Activated T-helper 1 cell treated with anti-CD3 and anti-CD28 coated beads, Interleukin-2, amount 50 U/mL, for 16 hours (primary cell): ENCODE results near the gene APOL5.
A peak's percentile ranks its signal among the peaks of the same experiment; 100 is the strongest.
"Not testable (repeated sequence)": the region's sequence is repeated elsewhere in the genome, so short reads cannot be mapped to it uniquely, and the experiment has no call there.

Source experiments
- DNase-seq, 2 donors: peaks; one replicate each; pipeline ENCODE4 v3.0.0-alpha.2; 2020; ENCODE audit warnings: low read depth in 1 of 2, low spot score in 1 of 2

The APOL5 gene, protein sequence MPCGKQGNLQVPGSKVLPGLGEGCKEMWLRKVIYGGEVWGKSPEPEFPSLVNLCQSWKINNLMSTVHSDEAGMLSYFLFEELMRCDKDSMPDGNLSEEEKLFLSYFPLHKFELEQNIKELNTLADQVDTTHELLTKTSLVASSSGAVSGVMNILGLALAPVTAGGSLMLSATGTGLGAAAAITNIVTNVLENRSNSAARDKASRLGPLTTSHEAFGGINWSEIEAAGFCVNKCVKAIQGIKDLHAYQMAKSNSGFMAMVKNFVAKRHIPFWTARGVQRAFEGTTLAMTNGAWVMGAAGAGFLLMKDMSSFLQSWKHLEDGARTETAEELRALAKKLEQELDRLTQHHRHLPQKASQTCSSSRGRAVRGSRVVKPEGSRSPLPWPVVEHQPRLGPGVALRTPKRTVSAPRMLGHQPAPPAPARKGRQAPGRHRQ

DNA sequence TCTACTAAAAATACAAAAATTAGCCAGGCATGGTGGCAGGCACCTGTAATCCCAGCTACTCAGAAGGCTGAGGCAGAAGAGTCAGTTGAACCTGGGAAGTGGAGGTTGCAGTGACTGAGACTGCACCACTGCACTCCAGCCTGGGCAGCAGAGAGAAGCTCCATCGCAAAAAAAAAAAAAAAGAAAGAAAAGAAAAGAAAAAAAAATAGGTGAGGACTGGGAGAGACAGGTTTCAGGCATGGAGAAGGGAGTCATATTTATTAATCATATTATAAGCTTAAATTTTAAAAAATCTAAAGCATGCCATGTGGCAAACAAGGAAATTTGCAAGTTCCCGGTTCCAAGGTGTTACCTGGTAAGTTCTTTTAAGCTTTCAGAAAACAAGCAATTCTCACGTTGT is at the start of gene APOL5:
Gene APOL5 (plus strand): TSS at position 301 of the 400 bp plus-strand sequence. CDS start 0 bp downstream, at position 301.
- no peak for DNase-seq

DNA sequence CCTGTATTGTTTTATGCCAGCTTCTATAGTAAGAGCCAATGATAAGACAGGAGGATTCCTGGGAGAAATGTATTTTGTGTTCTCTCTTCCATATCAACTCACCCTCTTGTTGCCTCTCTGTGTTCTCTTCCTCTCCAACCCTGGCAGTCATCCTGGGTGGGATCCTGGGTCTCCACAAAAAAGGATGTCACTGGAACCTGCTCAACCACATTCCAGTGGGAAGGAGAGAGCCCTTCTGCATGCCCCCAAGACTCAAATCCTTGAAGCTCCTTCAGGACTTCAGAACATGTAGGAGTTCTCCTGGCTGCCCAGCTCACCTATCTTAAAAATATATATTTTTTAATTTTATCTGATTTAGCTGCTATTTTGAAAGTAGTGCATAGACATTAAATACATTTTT is 43.3 kb upstream of the APOL5 start:
- DNase-seq: no peak

DNA sequence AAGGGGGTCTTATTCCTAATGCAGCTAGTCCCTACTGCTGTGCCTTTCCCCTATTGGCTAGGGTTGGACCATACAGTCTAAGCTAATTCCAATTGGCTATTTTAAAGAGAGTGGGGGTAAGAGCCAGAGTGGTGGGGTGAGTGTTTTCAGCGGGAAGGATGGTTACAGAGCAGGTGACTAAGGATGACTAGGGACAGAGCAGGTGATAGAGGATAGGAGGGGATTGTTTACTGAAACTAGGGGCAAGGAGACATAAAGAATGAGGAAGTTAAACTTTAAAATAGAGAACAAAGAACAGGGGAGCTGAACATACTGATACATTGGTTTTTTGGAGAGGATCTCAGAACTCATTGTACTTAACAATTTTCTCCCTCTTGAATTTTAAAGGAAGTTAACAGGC is 41.6 kb upstream of the APOL5 start:
- not testable (repeated sequence) for DNase-seq

DNA sequence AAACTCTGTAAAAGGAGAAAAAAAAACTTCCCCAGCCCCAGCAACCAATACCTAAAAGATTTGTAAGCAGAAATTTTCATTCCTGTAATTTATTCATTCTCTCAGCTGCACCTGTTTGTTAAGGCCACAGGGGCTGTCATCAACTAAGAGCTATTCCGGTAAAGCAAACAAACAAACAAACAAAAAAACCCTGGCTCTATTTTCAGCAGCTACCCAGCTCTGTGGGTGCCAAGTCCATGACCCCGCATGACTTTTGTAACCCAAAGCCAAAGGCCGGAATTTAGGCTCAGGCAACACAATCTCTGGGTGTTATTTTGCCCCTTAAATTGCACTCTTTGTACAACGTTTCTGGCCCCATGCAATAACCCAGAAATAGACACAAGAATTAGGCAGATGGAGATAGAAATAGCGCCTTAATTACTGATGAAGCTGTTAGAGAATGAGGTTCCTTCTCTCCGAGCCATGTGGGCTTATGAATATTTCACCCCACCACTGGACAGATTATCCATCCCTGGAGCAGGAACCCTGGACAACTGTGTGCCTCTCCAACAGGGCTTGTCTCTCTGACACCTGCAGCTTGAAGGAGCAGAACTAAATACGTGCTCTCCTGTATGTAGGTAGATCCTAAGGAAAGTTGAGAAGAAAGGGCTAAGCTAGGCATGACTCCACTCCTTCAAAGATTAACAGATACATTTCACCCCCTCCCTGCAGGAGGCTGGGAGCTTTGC is 40.0 kb upstream of the APOL5 start:
- no peak for DNase-seq

DNA sequence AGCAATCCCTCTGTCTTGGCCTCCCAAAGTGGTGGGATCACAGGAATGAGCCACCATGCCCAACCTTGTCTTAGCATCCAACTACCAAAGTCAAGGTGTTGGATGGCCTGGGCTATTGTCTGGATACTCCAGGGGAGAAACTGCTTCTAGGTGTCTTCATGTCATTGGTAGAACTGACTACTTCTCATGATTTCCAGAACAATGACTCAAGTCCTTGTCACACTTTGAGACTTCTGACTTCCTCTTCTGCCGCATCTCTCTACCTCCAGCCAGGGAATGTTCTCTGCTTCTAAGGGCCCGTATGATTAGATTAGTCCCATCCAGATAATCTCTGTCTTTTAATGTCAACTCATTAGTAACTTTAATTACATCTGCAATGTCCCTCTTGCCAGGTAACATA is 38.8 kb upstream of the APOL5 start:
- no peak for DNase-seq

DNA sequence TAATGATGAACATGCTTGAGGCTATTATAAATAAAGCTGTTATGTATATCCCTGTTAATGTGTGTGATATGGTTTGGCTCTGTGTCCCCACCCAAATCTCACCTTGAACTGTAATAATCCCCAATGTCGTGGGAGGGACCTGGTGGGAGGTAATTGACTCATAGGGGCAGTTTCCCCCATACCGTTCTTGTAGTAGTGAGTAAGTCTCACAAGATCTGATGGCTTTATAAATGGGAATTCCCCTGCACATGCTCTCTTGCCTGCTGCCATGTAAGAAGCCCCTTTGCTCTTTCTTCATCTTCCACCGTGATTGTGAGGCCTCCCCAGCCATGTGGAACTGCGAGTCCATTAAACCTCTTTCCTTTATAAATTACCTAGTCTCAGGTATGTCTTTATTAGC is 38.2 kb upstream of the APOL5 start:
- DNase-seq: peak in 1 of 2 donors; percentile 38

DNA sequence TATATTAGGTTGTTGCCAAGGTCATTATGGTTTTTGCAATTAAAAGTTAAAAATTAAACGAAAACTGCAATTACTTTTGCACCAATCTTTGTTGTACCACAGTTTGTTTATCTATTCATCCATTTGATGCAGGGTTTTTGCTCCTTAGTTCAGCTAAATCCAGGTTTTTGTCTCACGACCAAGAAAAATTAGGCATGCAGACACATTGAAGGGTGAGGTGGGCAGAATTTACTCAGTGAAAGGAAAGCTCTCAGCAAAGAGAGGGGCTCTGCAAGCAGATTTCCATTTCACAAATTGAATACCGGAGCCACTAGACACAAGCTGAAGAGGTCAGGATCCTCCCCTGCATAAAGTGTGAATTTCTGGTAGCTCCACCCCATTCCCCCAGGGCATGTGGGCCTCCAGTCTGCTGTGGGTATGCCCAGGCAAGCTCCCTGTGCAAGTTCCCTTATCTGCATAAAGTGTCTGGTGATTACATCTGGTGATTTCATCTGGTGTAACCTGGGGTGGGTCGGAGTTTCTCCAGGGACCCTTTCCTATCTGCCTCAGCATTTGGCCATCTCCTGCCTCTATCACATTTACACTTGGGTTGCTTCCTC is 36.1 kb upstream of the APOL5 start:
- no peak for DNase-seq

DNA sequence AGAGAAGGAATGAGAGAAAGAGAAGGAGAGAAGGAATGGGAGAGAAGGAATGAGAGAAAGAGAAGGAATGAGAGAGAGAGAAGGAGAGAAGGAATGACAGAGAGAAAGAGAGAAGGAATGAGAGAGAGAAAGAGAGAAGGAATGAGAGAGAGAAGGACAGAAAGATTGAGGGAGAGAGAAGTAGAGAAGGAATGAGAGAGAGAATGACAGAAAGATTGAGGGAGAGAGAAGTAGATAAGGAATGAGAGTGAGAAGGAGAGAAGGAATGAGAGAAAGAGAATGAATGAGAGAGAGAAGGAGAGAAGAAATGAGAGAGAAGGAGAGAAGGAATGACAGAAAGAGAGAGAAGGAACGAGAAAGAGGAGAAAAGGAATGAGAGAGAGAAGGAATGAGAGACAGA is 34.1 kb upstream of the APOL5 start:
- DNase-seq: no peak

DNA sequence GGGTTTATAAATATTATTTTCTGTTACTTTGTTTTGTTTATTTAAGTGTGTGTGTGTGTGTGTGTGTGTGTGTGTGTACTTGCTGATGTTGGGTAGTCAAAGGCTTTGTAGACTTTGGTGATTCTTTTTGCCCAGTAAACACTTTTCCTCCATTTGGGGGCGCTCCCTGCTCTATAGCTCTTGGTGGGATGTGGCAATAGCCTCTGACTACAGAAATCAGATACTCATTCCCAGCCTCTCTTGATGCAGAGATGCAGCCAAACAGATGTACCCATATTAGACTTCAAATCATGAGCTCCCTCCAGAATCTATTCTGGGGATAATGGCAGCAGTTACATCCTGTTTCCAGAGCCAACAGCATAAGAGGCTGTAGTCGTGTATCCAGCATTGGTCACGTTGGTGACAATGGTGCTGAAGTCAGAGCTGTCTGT is 33.4 kb upstream of the APOL5 start:
- DNase-seq: no peak

DNA sequence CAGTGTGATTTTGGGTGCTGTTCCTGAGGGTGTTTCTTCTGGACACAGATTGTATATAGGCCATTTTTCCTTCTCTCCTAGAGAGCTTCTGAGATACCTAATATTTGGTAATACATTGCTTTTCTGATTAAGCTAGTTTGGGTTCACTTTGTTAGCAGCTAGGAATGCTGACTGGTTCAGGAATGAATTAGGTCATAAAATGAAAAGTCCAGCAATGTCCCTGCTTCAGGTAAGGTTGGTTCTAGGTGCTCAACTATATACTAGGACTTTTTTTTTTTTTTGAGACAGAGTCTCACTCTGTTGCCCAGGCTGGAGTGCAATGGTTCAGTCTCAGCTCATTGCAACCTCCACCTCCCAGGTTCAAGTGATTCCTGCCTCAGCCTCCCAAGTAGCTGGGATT is 32.9 kb upstream of the APOL5 start:
- DNase-seq: no peak

DNA sequence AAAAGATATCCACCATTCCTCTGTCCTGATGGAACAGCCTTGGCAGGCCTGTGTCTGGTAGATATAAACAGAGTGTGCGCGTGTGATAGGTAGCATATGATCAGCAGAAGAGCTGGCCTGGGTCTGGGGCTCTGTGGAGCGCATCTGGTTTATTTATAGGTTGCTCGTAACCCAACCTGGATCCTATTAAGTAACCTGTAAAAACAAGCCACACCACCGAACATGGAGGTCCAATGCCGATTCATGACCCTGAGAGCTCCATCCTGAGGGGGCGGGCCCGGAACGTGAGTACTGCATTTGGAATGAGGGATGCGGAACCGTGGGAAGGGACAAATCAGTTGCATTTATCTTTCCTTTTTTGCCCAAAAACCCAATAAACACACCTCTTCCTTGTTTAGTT is 31.9 kb upstream of the APOL5 start:
- DNase-seq: no peak

DNA sequence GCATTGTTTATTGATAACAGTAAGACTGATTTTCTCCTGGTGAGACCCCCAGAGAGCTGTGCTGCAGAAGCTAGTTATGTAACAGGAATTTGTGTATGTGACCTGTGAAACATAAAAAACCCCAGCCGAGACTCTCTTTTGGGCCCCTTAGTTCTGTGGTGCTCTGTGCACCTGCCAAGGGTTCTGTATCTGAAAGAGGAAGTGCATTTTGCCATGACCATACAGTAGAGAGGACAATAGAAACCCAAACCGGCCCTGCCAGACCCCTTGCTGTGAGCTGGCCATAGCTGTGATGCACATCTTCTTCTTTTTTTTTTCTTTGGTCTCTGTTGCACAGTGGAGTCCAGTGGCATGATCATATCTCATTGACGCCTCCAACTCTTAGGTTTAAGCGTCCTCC is 31.4 kb upstream of the APOL5 start:
- DNase-seq: no peak

DNA sequence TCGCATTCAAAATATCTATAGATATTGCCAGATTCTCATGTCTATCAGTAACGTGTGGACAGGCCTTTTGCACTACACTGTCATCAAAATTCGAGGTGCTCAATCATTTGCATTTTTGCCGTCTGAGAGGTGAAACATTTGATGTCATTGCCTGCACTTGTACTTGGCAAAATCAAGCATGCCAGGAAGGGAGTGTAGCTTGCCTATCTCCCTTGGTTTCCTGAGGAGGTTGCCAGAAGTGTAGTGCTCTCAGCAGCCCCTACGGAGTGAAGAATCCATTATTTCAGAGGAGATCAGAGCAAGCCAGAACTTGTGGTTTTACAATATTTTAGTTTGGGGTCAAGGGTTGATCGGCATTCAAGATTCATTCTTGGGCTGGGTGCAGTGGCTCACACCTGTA is 30.2 kb upstream of the APOL5 start:
- DNase-seq: no peak

DNA sequence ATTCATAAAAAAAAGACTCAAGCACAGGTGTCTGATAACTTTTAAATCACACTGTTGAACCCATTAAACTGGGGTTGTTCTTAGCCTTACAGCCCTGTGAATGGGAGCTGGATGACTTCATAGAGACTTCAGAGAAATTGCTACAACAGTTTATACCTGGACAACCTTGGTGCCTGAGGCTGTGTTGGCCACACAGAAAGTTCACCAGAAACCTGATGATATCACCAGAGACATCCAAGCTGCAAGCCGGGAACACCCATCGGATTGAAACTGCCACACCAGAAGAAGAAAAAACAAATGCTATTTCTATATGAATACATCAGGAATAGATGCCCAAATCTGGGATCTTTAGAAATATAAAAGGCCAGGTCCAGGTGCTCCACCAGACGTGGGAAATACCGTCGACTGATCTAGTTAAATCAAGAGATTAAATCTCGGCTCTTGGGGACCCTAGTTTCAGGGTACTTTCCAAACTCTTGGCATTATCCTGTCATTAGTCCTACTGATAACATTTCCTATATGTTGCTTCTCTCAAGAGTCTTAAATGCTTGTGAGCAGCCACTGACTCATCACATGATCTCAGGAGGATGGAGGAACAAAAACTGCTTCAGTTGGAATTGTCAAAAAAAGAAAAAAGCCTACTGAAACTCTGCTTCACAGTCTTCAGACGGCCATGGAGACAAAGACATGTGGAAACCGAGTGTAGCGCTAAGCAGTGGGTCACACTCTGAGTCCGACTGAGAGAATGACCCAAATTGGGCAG is 28.6 kb upstream of the APOL5 start:
- no peak for DNase-seq

DNA sequence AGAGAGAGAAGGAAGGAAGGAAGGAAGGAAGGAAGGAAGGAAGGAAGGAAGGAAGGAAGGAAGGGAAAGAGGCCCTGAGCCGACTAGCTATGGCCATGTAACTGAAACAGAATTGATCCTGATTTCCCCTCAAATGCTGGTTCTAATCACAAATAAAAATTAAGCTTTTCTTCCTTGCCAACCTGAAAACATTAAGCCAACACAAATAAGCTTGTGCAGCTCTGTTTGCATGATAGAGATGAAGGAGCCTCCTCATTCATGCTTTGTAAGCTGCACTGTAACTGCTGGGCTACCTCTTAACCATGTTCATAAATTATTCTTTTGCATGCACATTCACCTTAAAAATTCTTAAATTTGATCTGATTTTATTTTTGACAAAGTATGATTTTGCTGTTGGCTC is 27.7 kb upstream of the APOL5 start:
- no peak for DNase-seq

DNA sequence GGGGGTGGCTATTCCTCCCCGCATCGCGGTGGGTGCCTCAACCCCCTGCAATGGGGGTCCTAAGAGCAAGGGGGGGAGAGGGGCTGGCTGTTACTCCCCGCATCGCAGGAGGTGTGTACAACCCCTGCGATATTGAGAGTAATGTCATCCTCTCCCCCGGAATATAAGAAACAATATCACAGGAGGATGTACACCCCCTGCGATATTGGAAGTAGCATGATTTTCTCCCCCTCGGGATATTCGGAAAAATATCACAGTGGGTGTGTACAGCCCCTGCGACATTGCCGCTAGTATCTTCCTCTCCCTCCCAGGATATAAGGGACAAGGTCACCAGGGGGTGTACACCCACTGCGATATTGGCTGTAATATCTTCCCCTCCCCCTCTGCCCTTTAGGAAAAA is 22.5 kb upstream of the APOL5 start:
- DNase-seq: no peak

DNA sequence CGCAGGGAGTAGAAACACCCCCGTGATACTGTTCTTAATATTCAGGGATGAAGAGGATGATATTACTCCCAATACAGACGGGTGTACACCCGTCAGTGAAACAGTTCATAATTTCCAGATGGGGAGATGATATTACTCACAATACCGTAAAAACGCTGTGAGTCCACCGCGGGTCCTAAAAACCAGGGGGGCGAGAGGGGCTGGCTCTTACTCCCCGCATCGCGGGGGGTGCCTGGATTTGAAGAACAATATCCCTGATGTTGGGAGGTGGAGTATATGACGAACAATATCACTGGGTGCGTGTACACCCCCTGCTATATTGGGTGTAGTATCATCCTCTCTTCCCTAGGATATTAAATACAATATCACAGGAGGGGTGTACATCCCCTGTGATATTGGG is 20.5 kb upstream of the APOL5 start:
- peak in 1 of 2 donors; percentile 1 for DNase-seq

DNA sequence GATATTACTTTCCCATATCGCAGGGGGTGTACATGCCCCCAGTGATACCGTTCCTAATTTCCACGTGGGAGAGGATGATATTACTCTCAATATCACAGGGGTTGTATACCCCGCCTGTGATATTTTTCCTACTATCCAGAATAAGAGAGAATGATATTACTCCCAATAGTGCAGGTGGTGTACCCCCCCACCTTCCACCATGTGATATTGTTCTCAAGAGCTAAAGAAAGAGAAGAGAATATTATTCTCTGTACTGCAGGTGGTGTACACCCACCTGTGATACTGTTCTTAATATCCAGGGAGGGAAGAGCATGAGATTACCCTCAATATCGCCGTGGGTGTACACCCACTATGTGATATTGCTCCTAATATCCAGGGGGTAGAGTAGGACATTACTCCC is 17.8 kb upstream of the APOL5 start:
- DNase-seq: not testable (repeated sequence)

DNA sequence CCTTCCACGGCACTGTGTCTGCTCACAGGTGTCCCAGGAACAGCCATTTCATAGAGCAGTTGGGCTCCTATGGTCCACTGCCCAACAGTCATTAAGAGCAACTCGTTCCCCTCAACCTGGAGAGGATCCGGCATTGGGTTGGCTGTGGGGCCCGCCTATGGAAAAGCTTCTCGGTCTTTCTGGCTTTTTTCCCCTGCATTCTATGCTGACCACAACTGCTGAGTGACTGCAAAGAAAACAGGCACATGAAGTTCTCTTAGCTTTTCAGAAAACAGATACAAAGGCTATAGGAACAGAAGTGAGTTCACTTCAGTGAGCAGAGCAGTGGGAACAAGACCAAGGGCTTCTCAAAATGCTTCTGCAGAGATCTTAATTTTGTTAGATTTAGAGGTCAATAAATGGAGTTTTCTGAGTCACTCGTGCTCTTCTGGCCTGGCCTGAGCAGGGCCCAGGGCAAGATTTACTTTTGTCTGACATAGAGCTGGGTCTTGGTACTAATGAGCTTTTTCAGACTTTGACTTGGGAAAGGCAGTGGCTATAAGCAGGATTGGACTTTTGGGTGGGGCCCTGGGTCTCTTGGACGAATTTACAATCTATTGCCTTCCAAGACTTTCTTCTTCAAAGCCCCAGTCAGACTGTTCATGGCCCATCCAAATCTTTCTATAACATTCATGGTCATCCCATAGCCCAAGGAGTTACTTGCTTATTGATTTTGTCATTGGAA is 13.6 kb upstream of the APOL5 start:
- DNase-seq: no peak

DNA sequence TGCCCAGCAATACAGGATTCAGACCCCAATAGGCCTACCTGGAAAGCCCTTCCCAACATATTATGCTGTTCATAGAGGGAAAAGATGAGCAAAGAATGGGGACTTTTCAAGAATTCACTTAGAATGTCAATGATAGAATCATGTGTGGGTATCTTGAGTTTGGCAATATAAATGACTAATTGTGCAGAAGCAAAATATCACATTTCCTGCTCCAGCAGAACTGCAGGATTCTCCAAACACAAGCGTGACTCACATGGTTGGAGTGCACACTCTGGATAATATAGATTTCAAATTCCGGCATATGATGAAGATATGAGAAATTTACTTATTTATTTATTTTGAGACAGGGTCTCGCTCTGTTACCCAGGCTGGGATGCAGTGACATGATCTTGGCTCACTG is 12.5 kb upstream of the APOL5 start:
- DNase-seq: no peak

DNA sequence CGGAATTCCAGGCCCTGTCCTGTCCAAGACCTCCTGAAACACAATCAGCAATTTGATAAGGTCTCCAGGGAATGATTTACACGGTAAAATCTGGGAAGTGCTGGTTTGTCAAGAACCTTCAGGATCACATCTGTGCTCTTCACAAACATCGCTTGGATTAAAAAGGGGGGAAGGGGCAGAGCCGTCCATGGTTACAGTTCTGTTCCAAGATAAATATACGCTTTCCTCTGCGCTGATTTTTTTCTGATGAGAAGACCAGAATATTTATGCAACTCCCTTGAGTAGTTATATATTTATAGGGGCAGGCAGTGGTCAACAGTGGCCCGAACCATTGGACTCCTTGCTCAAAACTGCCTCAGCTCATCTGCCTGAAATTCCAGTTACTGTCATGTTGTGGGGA is 9.2 kb upstream of the APOL5 start:
- DNase-seq: no peak
